ENCODE measurements around the gene ATP6V1F. TPM values are rescaled to one million over a fixed set of nuclear protein-coding genes. Genes with fewer than 3 reads are reported as not detected.

Gene ATP6V1F
- total RNA-seq, 2 experiments from 2014 or later = 109 to 159 TPM

DNA sequence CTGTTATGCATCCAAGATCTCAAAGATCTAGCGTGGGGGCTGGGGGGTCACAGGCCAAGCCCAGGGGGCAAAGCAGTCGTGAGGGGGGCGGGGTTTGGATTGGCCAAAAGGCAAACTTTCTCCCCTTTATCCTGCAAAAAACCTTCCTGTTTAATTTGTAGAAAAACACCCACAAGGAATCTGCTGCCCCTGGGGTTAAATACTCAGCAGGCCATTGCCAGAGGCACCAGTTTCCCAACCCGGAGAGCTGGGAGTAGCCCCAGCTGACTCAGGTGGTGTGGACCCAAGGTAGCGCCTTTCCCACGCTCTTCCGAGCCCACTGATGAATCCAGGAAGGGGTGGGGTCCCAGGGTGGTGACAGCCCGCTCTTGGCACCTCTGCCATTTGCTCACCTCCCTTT is 26.5 kb downstream of the ATP6V1F start:
- H3K4me3 Mint-ChIP-seq = no peak overlapping the region
- no peaks in the 10 kb centered on the region for H3K36me3 Mint-ChIP-seq (ENCODE audit: low read depth)
- no peak overlapping the region for H3K27ac Mint-ChIP-seq
- CTCF ChIA-PET = interaction anchor here (0.5 to 0.7 kb wide), 2 partner anchors 184 to 342 kb away, joined by 3 read pairs; no protein-coding TSS in a partner anchor
- POLR2A ChIA-PET = no interaction called here
- H3K9me3 Mint-ChIP-seq (ENCODE audit: low read depth) = no peaks in the 10 kb centered on the region
- ATAC-seq = no peak
- H3K27me3 Mint-ChIP-seq = peaks cover 13% of the 10 kb centered on the region
- intact Hi-C loops (cut with DNase I, micrococcal nuclease) = no loop called here
- DNase-seq = no peak
- H3K4me1 Mint-ChIP-seq = no peaks in the 10 kb centered on the region

DNA sequence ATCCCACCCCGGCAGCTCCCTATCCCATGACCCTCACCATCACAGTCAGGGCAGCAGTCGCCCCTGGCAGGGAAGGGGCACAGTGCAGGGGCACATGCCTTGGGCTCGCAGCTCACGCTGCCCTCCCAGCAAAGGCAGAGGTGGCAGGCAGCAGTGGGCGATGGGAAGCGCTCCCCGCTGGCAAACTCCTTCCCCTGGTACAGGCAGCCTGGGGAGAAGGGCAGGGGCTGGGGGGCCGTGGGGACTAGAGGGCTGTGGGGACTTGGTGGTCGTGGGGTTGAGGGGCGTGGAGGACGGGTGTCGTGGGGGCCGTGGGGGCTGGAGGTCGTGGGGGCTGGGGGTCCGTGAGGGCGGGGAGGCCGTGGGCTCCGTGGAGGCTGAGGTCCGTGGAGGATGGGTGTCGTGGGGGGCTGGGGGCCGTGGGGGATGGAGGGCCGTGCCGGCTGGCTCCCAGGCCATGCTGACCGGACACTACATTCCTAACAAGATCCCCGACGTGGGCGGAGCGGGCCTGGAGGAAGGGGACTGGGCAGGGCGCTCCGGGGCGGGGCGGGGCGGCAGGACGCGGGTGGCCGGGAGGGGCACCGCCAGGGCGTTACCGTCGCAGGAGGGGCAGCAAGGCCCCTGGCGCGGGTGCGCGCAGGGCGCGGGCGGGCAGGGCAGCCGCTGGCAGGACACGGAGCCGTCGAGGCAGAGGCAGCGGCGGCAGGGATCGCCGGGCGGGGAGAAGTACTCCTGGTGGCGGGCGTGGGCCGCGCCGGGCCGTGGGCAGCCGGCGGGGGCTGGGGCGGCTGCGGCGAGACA is 27.9 kb downstream of the ATP6V1F start:
- H3K36me3 Mint-ChIP-seq (ENCODE audit: low read depth) = no peaks in the 10 kb centered on the region
- intact Hi-C loops (cut with DNase I, micrococcal nuclease) = no loop called here
- H3K27ac Mint-ChIP-seq = no peak overlapping the region
- ATAC-seq (no peak), DNase-seq (no peak)
- POLR2A ChIA-PET = no interaction called here
- H3K4me3 Mint-ChIP-seq = no peak overlapping the region
- peaks cover 13% of the 10 kb centered on the region for H3K27me3 Mint-ChIP-seq
- no peaks in the 10 kb centered on the region for H3K4me1 Mint-ChIP-seq
- CTCF ChIA-PET = no interaction called here
- no peaks in the 10 kb centered on the region for H3K9me3 Mint-ChIP-seq (ENCODE audit: low read depth)

DNA sequence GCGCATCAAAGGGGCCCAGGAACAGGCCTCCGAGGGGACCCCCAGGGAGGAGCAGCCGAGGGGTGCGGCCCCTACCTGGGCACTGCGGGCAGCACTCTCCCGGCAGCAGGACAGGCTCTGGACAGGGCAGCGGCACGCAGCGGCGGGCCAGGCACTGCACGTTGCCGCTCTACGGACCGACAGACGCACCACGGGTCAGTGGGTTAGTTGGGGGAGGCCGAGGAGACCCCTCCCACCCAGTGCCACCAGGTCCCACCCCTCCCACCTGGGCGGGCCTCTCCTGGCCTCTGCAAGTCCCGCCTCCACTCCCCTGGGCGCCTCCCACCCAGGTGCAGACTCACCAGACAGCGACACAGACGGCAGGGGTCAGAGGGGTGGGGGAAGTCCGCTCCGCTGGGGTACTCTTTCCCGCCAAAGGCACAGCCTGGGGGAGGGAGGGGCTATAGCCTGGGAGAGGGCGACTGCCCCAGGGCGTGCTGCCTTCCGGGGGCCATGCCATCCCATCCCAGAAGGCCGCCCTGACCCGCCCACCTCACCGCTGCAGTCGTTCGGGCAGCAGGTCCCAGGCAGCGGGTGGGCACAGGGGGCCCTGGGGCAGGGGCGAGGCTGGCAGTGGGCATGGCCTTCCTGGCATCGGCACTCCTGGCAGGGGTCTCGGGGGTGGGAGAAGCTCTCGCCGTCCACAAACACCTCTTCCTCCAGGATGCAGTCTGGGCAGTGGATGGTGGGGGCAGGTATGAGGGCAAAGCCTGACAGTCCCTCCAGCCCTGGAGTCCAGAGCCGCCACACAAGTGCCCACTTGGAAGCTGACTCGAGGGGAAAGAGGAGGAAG is 28.7 kb downstream of the ATP6V1F start:
- Mint-ChIP-seq H3K4me3 (no peak overlapping the region), H3K4me1 (no peaks in the 10 kb centered on the region), H3K27me3 (peaks cover 11% of the 10 kb centered on the region), H3K27ac (no peak overlapping the region), H3K36me3 (ENCODE audit: low read depth) (no peaks in the 10 kb centered on the region), H3K9me3 (ENCODE audit: low read depth) (no peaks in the 10 kb centered on the region)
- CTCF ChIA-PET = no interaction called here
- intact Hi-C loops (cut with DNase I, micrococcal nuclease) = no loop called here
- POLR2A ChIA-PET = no interaction called here
- DNase-seq = peak; percentile 35
- ATAC-seq = no peak

DNA sequence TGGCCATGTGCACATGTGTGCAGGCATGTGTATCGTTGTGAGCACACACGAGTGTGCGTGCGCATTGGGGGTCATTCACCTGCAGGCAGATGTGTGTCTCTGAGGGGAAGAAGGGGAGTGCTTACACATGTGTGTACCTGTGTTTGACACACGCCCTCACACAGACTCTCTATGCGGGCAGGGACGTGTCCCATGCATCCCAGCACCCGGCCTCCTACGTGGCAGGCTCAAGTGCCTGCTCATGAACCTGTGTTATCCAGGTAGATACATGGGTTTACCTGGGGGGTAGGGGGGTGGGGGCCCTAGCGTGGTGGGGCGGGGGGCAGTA is 29.2 kb downstream of the ATP6V1F start:
- no peak for ATAC-seq
- Mint-ChIP-seq H3K27ac (no peak overlapping the region), H3K4me3 (no peak overlapping the region), H3K27me3 (peaks cover 11% of the 10 kb centered on the region), H3K9me3 (ENCODE audit: low read depth) (no peaks in the 10 kb centered on the region), H3K4me1 (no peaks in the 10 kb centered on the region), H3K36me3 (ENCODE audit: low read depth) (no peaks in the 10 kb centered on the region)
- intact Hi-C loops (cut with DNase I, micrococcal nuclease) = no loop called here
- CTCF ChIA-PET = no interaction called here
- DNase-seq = no peak
- POLR2A ChIA-PET = no interaction called here

DNA sequence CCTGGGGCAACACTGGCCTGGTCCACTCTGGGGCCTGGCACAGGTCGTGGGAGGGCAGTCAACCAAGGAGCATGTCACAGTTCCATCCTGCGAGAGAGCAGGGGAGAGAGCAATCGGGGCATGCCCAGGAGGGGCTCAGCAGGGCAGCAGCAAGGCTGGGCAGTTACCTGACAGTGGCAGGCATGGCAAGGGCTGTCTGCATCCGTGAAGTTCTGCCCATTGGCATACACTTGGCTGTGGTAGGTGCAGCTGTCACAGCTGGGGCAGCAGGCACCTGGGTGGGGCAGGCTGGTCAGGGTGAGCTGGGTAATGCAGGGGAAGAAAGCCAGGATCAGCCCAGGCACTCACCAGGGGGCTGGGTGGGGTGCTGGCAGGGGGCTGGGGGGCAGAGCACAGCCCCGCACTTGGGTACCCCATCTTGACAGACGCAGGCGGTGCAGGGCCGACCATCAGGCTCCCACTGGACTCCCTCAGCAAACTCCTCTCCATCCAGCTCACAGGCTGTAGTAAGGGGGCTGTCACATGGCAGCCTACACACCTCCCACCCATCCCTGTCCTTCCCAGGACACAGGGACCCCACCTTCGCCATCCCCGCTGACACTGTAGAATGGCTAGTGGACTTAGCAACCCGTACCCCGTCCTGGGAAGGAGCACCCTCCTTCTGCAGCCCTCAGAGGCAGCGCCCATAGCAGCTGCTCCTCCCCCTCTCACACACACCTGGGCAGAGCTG is 30.0 kb downstream of the ATP6V1F start:
- H3K9me3 Mint-ChIP-seq (ENCODE audit: low read depth) = no peaks in the 10 kb centered on the region
- ATAC-seq (no peak), DNase-seq (no peak)
- no peaks in the 10 kb centered on the region for H3K36me3 Mint-ChIP-seq (ENCODE audit: low read depth)
- no peaks in the 10 kb centered on the region for H3K4me1 Mint-ChIP-seq
- peaks cover 11% of the 10 kb centered on the region for H3K27me3 Mint-ChIP-seq
- H3K4me3 Mint-ChIP-seq = no peak overlapping the region
- H3K27ac Mint-ChIP-seq = no peak overlapping the region
- CTCF ChIA-PET = interaction anchor here (1.2 kb wide), 1 partner anchor 9 kb away, joined by 8 read pairs; no protein-coding TSS in a partner anchor
- intact Hi-C loops (cut with DNase I, micrococcal nuclease) = no loop called here
- POLR2A ChIA-PET = no interaction called here

DNA sequence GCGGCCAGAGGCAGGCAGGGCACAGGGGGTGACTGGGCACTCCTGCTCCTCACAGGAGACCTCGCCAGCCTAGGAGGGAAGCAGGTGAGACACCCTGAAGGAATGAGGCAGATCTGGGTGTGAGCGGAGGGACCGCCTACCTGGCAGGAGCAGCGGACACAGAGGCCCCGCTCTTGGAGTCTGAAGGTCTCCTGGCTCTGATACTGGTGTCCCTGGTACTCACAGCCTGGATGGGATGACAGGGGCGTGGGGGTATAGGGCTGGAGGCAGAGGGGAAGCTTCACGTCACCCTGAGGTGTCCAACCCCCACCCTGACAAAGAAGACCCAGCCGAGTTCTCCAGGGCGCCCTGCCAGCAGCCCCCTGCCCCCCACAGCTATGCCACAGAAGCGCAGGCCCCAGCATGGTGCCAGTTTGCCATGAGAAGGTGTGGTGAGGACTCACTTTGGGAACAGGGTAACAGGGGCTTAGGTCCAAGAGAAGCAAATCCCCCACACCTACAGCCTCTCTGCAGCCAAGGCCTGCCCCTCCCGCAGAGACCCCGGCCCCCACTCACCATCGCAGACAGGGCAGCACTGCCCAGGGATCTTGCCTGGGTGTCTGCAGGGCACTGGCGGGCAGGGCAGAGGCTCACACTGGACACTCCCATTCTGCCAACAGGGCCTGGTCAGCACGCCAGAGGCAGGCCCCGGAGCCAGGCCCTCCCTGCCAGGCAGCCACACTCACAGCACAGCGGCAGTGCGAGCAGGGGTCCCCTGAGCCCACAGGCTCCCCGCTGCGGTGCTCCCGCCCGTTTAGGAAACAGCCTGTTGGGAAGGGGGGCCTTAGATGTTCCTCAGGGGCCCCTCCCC is 30.8 kb downstream of the ATP6V1F start:
- Mint-ChIP-seq H3K4me1 (no peaks in the 10 kb centered on the region), H3K27me3 (peaks cover 11% of the 10 kb centered on the region), H3K9me3 (ENCODE audit: low read depth) (peaks cover 3% of the 10 kb centered on the region), H3K27ac (no peak overlapping the region), H3K36me3 (ENCODE audit: low read depth) (no peaks in the 10 kb centered on the region), H3K4me3 (no peak overlapping the region)
- CTCF ChIA-PET = interaction anchor here (1.2 kb wide), 1 partner anchor 10 kb away, joined by 8 read pairs; no protein-coding TSS in a partner anchor
- ATAC-seq (no peak), DNase-seq (no peak)
- POLR2A ChIA-PET = no interaction called here
- intact Hi-C loops (cut with DNase I, micrococcal nuclease) = no loop called here

DNA sequence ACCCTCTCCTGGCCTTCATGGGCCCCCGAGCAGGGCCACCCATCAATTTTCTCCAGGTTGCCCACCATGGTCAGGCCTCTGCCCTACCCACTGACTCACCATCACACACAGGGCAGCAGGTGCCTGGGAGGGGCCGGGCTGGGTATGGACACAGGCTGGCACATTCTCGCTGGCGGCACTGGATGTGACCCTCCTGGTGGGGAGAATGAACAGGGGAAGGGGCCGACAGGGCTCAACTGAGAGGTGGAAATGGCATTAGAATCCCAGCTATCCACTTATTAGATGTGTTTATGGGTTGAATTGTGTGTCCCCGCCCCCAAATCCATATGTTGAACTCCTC is 31.4 kb downstream of the ATP6V1F start:
- no peak for DNase-seq
- intact Hi-C loops (cut with DNase I, micrococcal nuclease) = no loop called here
- CTCF ChIA-PET = interaction anchor here (0.9 kb wide), 1 partner anchor 8 kb away, joined by 3 read pairs; no protein-coding TSS in a partner anchor
- peaks cover 4% of the 10 kb centered on the region for H3K9me3 Mint-ChIP-seq (ENCODE audit: low read depth)
- ATAC-seq = no peak
- H3K36me3 Mint-ChIP-seq (ENCODE audit: low read depth) = no peaks in the 10 kb centered on the region
- H3K4me3 Mint-ChIP-seq = no peak overlapping the region
- peaks cover 11% of the 10 kb centered on the region for H3K27me3 Mint-ChIP-seq
- H3K4me1 Mint-ChIP-seq = no peaks in the 10 kb centered on the region
- POLR2A ChIA-PET = no interaction called here
- H3K27ac Mint-ChIP-seq = no peak overlapping the region

DNA sequence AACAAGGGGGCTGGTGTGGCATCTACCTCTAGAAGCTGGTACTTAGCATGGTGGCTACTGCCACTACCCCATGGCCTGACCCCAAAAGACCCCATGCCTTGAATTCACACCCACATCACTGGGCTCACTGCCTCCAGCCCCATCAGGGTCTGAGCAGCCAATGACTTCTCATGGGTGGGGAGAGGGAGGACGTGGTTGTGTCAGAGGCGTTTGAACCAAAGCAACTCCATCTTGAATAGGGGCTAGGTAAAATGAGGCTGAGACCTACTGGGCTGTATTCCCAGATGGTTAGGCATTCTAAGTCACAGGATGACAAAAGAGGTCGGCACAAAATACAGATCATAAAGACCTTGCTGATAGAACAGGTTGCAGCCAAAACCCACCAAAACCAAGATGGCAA is 32.7 kb downstream of the ATP6V1F start:
- ATAC-seq (no peak), DNase-seq (no peak)
- CTCF ChIA-PET = interaction anchor here (0.6 kb wide), 1 partner anchor 32 kb away, joined by 3 read pairs; no protein-coding TSS in a partner anchor
- H3K4me1 Mint-ChIP-seq = no peaks in the 10 kb centered on the region
- intact Hi-C loops (cut with DNase I, micrococcal nuclease) = no loop called here
- no peak overlapping the region for H3K4me3 Mint-ChIP-seq
- H3K27me3 Mint-ChIP-seq = peaks cover 3% of the 10 kb centered on the region
- no peaks in the 10 kb centered on the region for H3K36me3 Mint-ChIP-seq (ENCODE audit: low read depth)
- POLR2A ChIA-PET = no interaction called here
- H3K9me3 Mint-ChIP-seq (ENCODE audit: low read depth) = peaks cover 7% of the 10 kb centered on the region
- no peak overlapping the region for H3K27ac Mint-ChIP-seq

DNA sequence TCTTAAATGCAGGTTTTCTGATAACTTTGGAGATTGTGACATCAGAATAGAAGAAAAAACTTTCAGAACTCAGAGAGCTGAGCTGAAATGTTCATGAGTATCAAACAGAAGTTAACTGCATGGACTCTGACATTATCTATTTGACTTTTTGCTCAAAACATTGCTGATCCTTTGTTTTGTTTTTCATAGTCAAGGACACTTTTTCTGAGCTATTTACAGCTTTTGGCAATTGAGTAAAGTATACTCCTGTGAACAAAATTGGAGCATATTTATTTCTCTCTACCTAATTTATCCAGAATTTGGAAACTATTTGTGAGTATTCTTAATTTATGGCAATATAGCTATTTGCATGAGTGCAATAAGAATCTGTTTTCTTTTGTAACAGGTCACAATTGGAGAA is 36.7 kb downstream of the ATP6V1F start:
- intact Hi-C loops (cut with DNase I, micrococcal nuclease) = no loop called here
- POLR2A ChIA-PET = no interaction called here

DNA sequence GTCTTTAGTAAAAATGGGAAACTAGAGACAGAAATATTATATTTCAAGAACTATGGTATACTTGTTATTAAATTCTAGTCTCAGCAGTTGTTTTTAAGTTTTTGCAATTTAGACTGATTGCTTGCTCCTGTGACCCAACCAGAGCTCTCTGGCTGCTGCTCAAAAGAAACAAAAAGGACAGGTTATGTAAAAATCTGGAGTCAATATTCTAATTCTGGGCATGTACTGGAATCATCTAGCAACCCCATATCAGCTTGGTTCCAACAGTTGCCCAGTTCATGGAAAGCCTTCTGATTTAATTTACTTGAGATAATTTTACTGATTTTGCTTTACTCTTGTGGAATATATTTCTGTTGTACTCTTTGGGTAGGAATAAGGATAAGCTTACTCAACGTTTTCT is 37.6 kb downstream of the ATP6V1F start:
- H3K27ac Mint-ChIP-seq = no peak overlapping the region
- no peaks in the 10 kb centered on the region for H3K36me3 Mint-ChIP-seq (ENCODE audit: low read depth)
- H3K4me3 Mint-ChIP-seq = no peak overlapping the region
- no peak for ATAC-seq
- no peak for DNase-seq
- peaks cover 7% of the 10 kb centered on the region for H3K9me3 Mint-ChIP-seq (ENCODE audit: low read depth)
- ChIA-PET POLR2A (no interaction called here), CTCF (interaction anchor here (0.6 to 2.0 kb wide), 7 partner anchors 17 to 325 kb away, joined by 3 to 15 read pairs (median 3); no protein-coding TSS in a partner anchor)
- H3K4me1 Mint-ChIP-seq = peaks cover 3% of the 10 kb centered on the region
- intact Hi-C loops (cut with DNase I, micrococcal nuclease) = loop anchor here in 1 of 2 experiments (10.0 kb wide), 1 partner anchor 395 kb away; no protein-coding TSS in a partner anchor
- H3K27me3 Mint-ChIP-seq = peaks cover under 1% of the 10 kb centered on the region

More for the DNA sequence above, 36.7 kb downstream of the ATP6V1F start:
- Mint-ChIP-seq H3K27me3 (no peaks in the 10 kb centered on the region), H3K4me3 (no peak overlapping the region), H3K36me3 (ENCODE audit: low read depth) (no peaks in the 10 kb centered on the region), H3K27ac (no peak overlapping the region), H3K9me3 (ENCODE audit: low read depth) (peaks cover 7% of the 10 kb centered on the region), H3K4me1 (peaks cover 1% of the 10 kb centered on the region)
- ATAC-seq (no peak), DNase-seq (no peak)
- CTCF ChIA-PET = interaction anchor here (0.6 to 2.0 kb wide), 5 partner anchors 16 to 324 kb away, joined by 3 to 15 read pairs (median 3); no protein-coding TSS in a partner anchor

Data from activated CD4-positive, alpha-beta T cell treated with anti-CD3 and anti-CD28 coated beads for 36 hours (primary cell).